HG03280 (cell line): ENCODE results near the gene NKD1.

Source experiments
- ATAC-seq: cut with Tn5 transposase; IDR thresholded peaks from one replicate; pipeline ENCODE4 v1.9.1; 2021; ENCODE audit warnings: mild to moderate bottlenecking, moderate library complexity; ENCODE audit not compliant: unreplicated experiment

The NKD1 gene

GRCh38 chr16:50666658-50667496 is 118.7 kb downstream of the NKD1 start:
- ATAC-seq = peak; percentile 75

- ATAC-seq = no peak
These were observed 119.5 kb downstream of the NKD1 start for GRCh38 chr16:50667497-50668367.

GRCh38 chr16:50668368-50669008 is 120.3 kb downstream of the NKD1 start:
- no peak for ATAC-seq

GRCh38 chr16:50669741-50670140 is 121.5 kb downstream of the NKD1 start:
- no peak for ATAC-seq

- ATAC-seq = no peak
These were observed 122.3 kb downstream of the NKD1 start for GRCh38 chr16:50670476-50670875.

GRCh38 chr16:50671644-50672260 is 123.6 kb downstream of the NKD1 start:
- ATAC-seq = no peak

- ATAC-seq = no peak
These were observed 125.5 kb downstream of the NKD1 start for GRCh38 chr16:50673496-50674275.

GRCh38 chr16:50674831-50675230 is 126.6 kb downstream of the NKD1 start:
- no peak for ATAC-seq

GRCh38 chr16:50675686-50676610 is 127.8 kb downstream of the NKD1 start:
- no peak for ATAC-seq

- no peak for ATAC-seq
These were observed 128.6 kb downstream of the NKD1 start for GRCh38 chr16:50676684-50677225.

GRCh38 chr16:50677351-50677750 is 129.2 kb downstream of the NKD1 start:
- no peak for ATAC-seq

GRCh38 chr16:50678531-50678930 is 130.3 kb downstream of the NKD1 start:
- no peak for ATAC-seq

GRCh38 chr16:50679266-50679665 is 131.1 kb downstream of the NKD1 start:
- no peak for ATAC-seq

- ATAC-seq = no peak
These were observed 131.7 kb downstream of the NKD1 start for GRCh38 chr16:50679676-50680555.

- no peak for ATAC-seq
These were observed 132.3 kb downstream of the NKD1 start for GRCh38 chr16:50680556-50680893.

GRCh38 chr16:50681021-50681885 is 133.1 kb downstream of the NKD1 start, which contains the start of gene SNX20:
SNX20 (minus strand) TSS chr16:50681312; CDS start chr16:50677526, 3,786 bp downstream.
- peak; percentile 40 for ATAC-seq
